SKM-1 (cell line): ENCODE data around the gene OR4K14.
"Not testable (repeated sequence)": the region's sequence is repeated elsewhere in the genome, so short reads cannot be mapped to it uniquely, and the experiment has no call there.

Experiments used
- DNase-seq: peaks from one replicate; lab custom pipeline; 2025; ENCODE audit not compliant: unreplicated experiment; lab: John Stamatoyannopoulos, UW

The OR4K14 gene

GRCh38 chr14:20019257-20019865, at the start of gene OR4K14:
Gene OR4K14, minus strand, starts transcription at chr14:20019307. Its CDS starts 4,114 bp downstream, at chr14:20015193.
- no peak for DNase-seq

GRCh38 chr14:20059745-20060144, 40.6 kb upstream of the OR4K14 start, which contains the start of gene OR4L1:
Gene OR4L1, plus strand, starts transcription at chr14:20060045. Its CDS starts 0 bp downstream, at chr14:20060045.
- DNase-seq: no peak

- no peak for DNase-seq
Measured at GRCh38 chr14:20048202-20048601, 29.1 kb upstream of the OR4K14 start.

GRCh38 chr14:20044243-20044642, 25.1 kb upstream of the OR4K14 start:
- DNase-seq: no peak

GRCh38 chr14:20035938-20036337, 16.8 kb upstream of the OR4K14 start, which contains the start of gene OR4K13:
Gene OR4K13, minus strand, starts transcription at chr14:20036038. Its CDS starts 1,280 bp downstream, at chr14:20034758.
- DNase-seq: no peak

GRCh38 chr14:20035449-20035848, 16.3 kb upstream of the OR4K14 start:
- no peak for DNase-seq

- no peak for DNase-seq
Measured at GRCh38 chr14:20031058-20031457, 12.0 kb upstream of the OR4K14 start.

- no peak for DNase-seq
Measured at GRCh38 chr14:20008156-20008555, 11.0 kb downstream of the OR4K14 start.

GRCh38 chr14:20002319-20002718, 16.8 kb downstream of the OR4K14 start:
- DNase-seq: peak; percentile 2

- DNase-seq: no peak
Measured at GRCh38 chr14:20001863-20002262, 17.2 kb downstream of the OR4K14 start, which contains the start of gene OR4Q2. Gene OR4Q2, plus strand, starts transcription at chr14:20002163.

- DNase-seq: no peak
Measured at GRCh38 chr14:19993438-19993837, 25.7 kb downstream of the OR4K14 start.

GRCh38 chr14:19975291-19975690, 43.8 kb downstream of the OR4K14 start, which contains the start of gene OR4K15:
Gene OR4K15, plus strand, starts transcription at chr14:19975591. Its CDS starts 0 bp downstream, at chr14:19975591.
- DNase-seq: no peak

- no peak for DNase-seq
Measured at GRCh38 chr14:19974844-19975243, 44.3 kb downstream of the OR4K14 start.

- not testable (repeated sequence) for DNase-seq
Measured at GRCh38 chr14:19969735-19970134, 49.4 kb downstream of the OR4K14 start.
